CD4-positive, CD25-positive, alpha-beta regulatory T cell (primary cell): ENCODE data around the gene GPR171. TPM values are rescaled to one million over a fixed set of nuclear protein-coding genes. Genes with fewer than 3 reads are reported as not detected.
A peak's percentile ranks its signal among the peaks of the same experiment; 100 is the strongest.
"Not testable (repeated sequence)": the region's sequence is repeated elsewhere in the genome, so short reads cannot be mapped to it uniquely, and the experiment has no call there.

Source experiments
- ATAC-seq, 2 donors: fragments of 150-1000 bp; cut with Tn5 transposase; one replicate each; pipeline ENCODE4 v1.10.0; 2021; ENCODE audit warnings: low read depth in 2 of 2, moderate number of reproducible peaks in 2 of 2, moderate library complexity in 1 of 2
- DNase-seq, 3 donors: peaks; one replicate each; pipeline versions ENCODE4 v3.0.0 to v3.0.0-alpha.2; 2012 to 2022; ENCODE audit warnings: mixed read lengths in 1 of 3
- H3K27ac ChIP-seq: one replicate; pipeline ENCODE4 v1.7.0; 2013; ENCODE audit warnings: mild to moderate bottlenecking, low read length; ENCODE audit not compliant: insufficient read depth, poor library complexity, severe bottlenecking
- H3K27me3 ChIP-seq: one replicate; pipeline ENCODE4 v1.7.0; 2013; ENCODE audit warnings: low read length; ENCODE audit not compliant: control insufficient read depth, insufficient read depth
- H3K36me3 ChIP-seq: one replicate; pipeline ENCODE4 v1.7.0; 2013; ENCODE audit warnings: mild to moderate bottlenecking, low read length, moderate library complexity; ENCODE audit not compliant: control insufficient read depth, insufficient read depth
- H3K4me1 ChIP-seq: 2 replicates; pipeline ENCODE4 v1.7.0; 2013; ENCODE audit warnings: mild to moderate bottlenecking, low read length; ENCODE audit not compliant: insufficient read depth, control insufficient read depth, poor library complexity, severe bottlenecking
- H3K4me3 ChIP-seq: one replicate; pipeline ENCODE4 v1.7.0; 2013; ENCODE audit warnings: low read depth, mild to moderate bottlenecking, low read length, moderate library complexity
- H3K9me3 ChIP-seq, 2 experiments: 1 replicate in 1 of 2; 2 replicates in 1 of 2; pipeline ENCODE4 v1.7.0; 2013; ENCODE audit warnings: low read length in 2 of 2, mild to moderate bottlenecking in 1 of 2, moderate library complexity in 1 of 2; ENCODE audit not compliant: control insufficient read depth in 2 of 2
- H3K27ac Mint-ChIP-seq, 3 donors: one replicate each; pipeline ENCODE4 v1.8.0; 2020 to 2022; ENCODE audit warnings: mild to moderate bottlenecking in 3 of 3, mixed read lengths in 3 of 3, moderate library complexity in 2 of 3
- H3K27me3 Mint-ChIP-seq: one replicate; pipeline ENCODE4 v1.8.0; 2022; ENCODE audit warnings: mild to moderate bottlenecking, mixed read lengths
- H3K36me3 Mint-ChIP-seq: one replicate; pipeline ENCODE4 v1.8.0; 2020; ENCODE audit warnings: mixed read lengths
- H3K4me1 Mint-ChIP-seq, 4 donors: one replicate each; pipeline ENCODE4 v1.8.0; 2020 to 2022; ENCODE audit warnings: mixed read lengths in 4 of 4, mild to moderate bottlenecking in 1 of 4
- H3K4me3 Mint-ChIP-seq, 4 donors: one replicate each; pipeline ENCODE4 v1.8.0; 2020 to 2022; ENCODE audit warnings: mild to moderate bottlenecking in 4 of 4, mixed read lengths in 4 of 4, moderate library complexity in 3 of 4
- H3K9me3 Mint-ChIP-seq, 7 donors: one replicate each; pipeline ENCODE4 v1.8.0; 2020 to 2022; ENCODE audit warnings: mixed read lengths in 7 of 7, mild to moderate bottlenecking in 3 of 7, moderate library complexity in 2 of 7
- polyA plus RNA-seq, 4 donors: library from polyadenylated mRNA; unstranded; fragments of 300-500 nt; fragmentation: Illumina TruSeq; gene quantifications; one replicate each; pipeline ENCODE4 v1.2.3, GENCODE V29; 2021
- total RNA-seq: library from RNA; stranded (reverse); gene quantifications from one replicate; pipeline ENCODE4 v1.2.3, GENCODE V29; 2022

Gene GPR171
- total RNA-seq (26.8 TPM), polyA plus RNA-seq (100 to 1,000 TPM in 1 of 4 donors, 10 to 100 TPM in 3; 71.5 to 118 (median 97.6) TPM)

GRCh38 chr3:151203051-151203420, at the start of gene GPR171:
TSS of gene GPR171 (minus strand) at chr3:151203216. CDS start at chr3:151199386, 3,830 bp downstream.
- Mint-ChIP-seq H3K4me3 (peak within 1 kb of the TSS; percentile 63 to 94 (median 80)), H3K4me1 (peaks cover 6 to 72% (median 37%) of the 10 kb centered on the region in 4 donors), H3K27me3 (peaks cover 8% of the 10 kb centered on the region), H3K9me3 (peaks cover 0 to 1% (median 0%) of the 10 kb centered on the region in 7 donors), H3K36me3 (no peaks in the 10 kb centered on the region), H3K27ac (peak within 1 kb of the TSS; percentile 54 to 91 (median 73))
- H3K27me3 ChIP-seq: no peaks in the 10 kb centered on the region
- peaks cover 60% of the 10 kb centered on the region for H3K4me1 ChIP-seq
- DNase-seq (peak; percentile 34 to 88 (median 76)), ATAC-seq (peak; percentile 78 to 81)
- H3K36me3 ChIP-seq: peaks cover 4% of the 10 kb centered on the region
- H3K4me3 ChIP-seq: peak within 1 kb of the TSS; percentile 79
- H3K9me3 ChIP-seq: no peaks in the 10 kb centered on the region
- H3K27ac ChIP-seq: peak within 1 kb of the TSS; percentile 72

- H3K9me3 Mint-ChIP-seq: peaks cover 0 to 4% (median 0%) of the 10 kb centered on the region in 7 donors
- no peak for ATAC-seq
Measured at GRCh38 chr3:151248772-151249337, 45.8 kb upstream of the GPR171 start.

GRCh38 chr3:151242006-151242405, 39.0 kb upstream of the GPR171 start:
- not testable (repeated sequence) for H3K9me3 ChIP-seq, H3K36me3 ChIP-seq, H3K4me3 Mint-ChIP-seq, H3K4me1 Mint-ChIP-seq, H3K27ac Mint-ChIP-seq, H3K36me3 Mint-ChIP-seq, ATAC-seq, H3K4me1 ChIP-seq, H3K4me3 ChIP-seq, H3K9me3 Mint-ChIP-seq, H3K27ac ChIP-seq, H3K27me3 Mint-ChIP-seq, DNase-seq, H3K27me3 ChIP-seq

More at GRCh38 chr3:151248772-151249337, 45.8 kb upstream of the GPR171 start:
- Histone ChIP-seq H3K4me3 (no peak overlapping the region), H3K9me3 (no peaks in the 10 kb centered on the region), H3K27me3 (peaks cover 6% of the 10 kb centered on the region), H3K27ac (no peak overlapping the region), H3K36me3 (no peaks in the 10 kb centered on the region), H3K4me1 (no peaks in the 10 kb centered on the region)
- Mint-ChIP-seq H3K4me1 (no peaks in the 10 kb centered on the region), H3K27ac (no peak overlapping the region), H3K36me3 (no peaks in the 10 kb centered on the region), H3K4me3 (no peak overlapping the region), H3K27me3 (peaks cover 29% of the 10 kb centered on the region)
- no peak for DNase-seq

- Histone ChIP-seq H3K4me1 (no peaks in the 10 kb centered on the region), H3K4me3 (no peak overlapping the region), H3K27me3 (no peaks in the 10 kb centered on the region), H3K36me3 (no peaks in the 10 kb centered on the region), H3K9me3 (no peaks in the 10 kb centered on the region), H3K27ac (no peak overlapping the region)
- Mint-ChIP-seq H3K4me1 (peaks cover 0 to 5% (median under 1%) of the 10 kb centered on the region in 4 donors), H3K27me3 (peaks cover 4% of the 10 kb centered on the region), H3K27ac (no peak overlapping the region), H3K9me3 (peaks cover 0 to 1% (median 0%) of the 10 kb centered on the region in 7 donors), H3K36me3 (no peaks in the 10 kb centered on the region), H3K4me3 (no peak overlapping the region)
- DNase-seq (no peak), ATAC-seq (no peak)
Measured at GRCh38 chr3:151236736-151237135, 33.7 kb upstream of the GPR171 start.

- no peaks in the 10 kb centered on the region for H3K36me3 ChIP-seq
- peaks cover 4% of the 10 kb centered on the region for H3K27me3 Mint-ChIP-seq
- H3K4me3 ChIP-seq: no peak overlapping the region
- H3K4me1 Mint-ChIP-seq: peaks cover 0 to 5% (median under 1%) of the 10 kb centered on the region in 4 donors
- H3K27ac Mint-ChIP-seq: no peak overlapping the region
- no peak for DNase-seq
- H3K9me3 Mint-ChIP-seq: peaks cover 0 to 1% (median 0%) of the 10 kb centered on the region in 7 donors
- H3K27ac ChIP-seq: no peak overlapping the region
- H3K36me3 Mint-ChIP-seq: no peaks in the 10 kb centered on the region
- ATAC-seq: no peak
- no peaks in the 10 kb centered on the region for H3K9me3 ChIP-seq
- H3K27me3 ChIP-seq: no peaks in the 10 kb centered on the region
- no peaks in the 10 kb centered on the region for H3K4me1 ChIP-seq
- no peak overlapping the region for H3K4me3 Mint-ChIP-seq
Measured at GRCh38 chr3:151236316-151236715, 33.3 kb upstream of the GPR171 start.

GRCh38 chr3:151234825-151235224, 31.8 kb upstream of the GPR171 start:
- no peak for DNase-seq

GRCh38 chr3:151232991-151233390, 30.0 kb upstream of the GPR171 start:
- H3K9me3 ChIP-seq: no peaks in the 10 kb centered on the region
- H3K4me1 Mint-ChIP-seq: peaks cover 0 to 13% (median 12%) of the 10 kb centered on the region in 4 donors
- no peak overlapping the region for H3K4me3 ChIP-seq
- no peaks in the 10 kb centered on the region for H3K36me3 ChIP-seq
- H3K4me3 Mint-ChIP-seq: no peak overlapping the region
- H3K9me3 Mint-ChIP-seq: peaks cover 0 to 1% (median 0%) of the 10 kb centered on the region in 7 donors
- no peaks in the 10 kb centered on the region for H3K36me3 Mint-ChIP-seq
- no peaks in the 10 kb centered on the region for H3K27me3 ChIP-seq
- H3K27me3 Mint-ChIP-seq: peaks cover 8% of the 10 kb centered on the region
- H3K27ac Mint-ChIP-seq: no peak overlapping the region
- no peak for DNase-seq
- H3K27ac ChIP-seq: no peak overlapping the region
- no peaks in the 10 kb centered on the region for H3K4me1 ChIP-seq
- peak in 1 of 2 donors; percentile 28 for ATAC-seq

More at GRCh38 chr3:151234825-151235224, 31.8 kb upstream of the GPR171 start:
- no peaks in the 10 kb centered on the region for H3K9me3 ChIP-seq
- H3K27ac Mint-ChIP-seq: no peak overlapping the region
- peaks cover 0 to 1% (median 0%) of the 10 kb centered on the region in 7 donors for H3K9me3 Mint-ChIP-seq
- H3K4me1 ChIP-seq: no peaks in the 10 kb centered on the region
- H3K4me3 ChIP-seq: no peak overlapping the region
- peaks cover 11% of the 10 kb centered on the region for H3K27me3 Mint-ChIP-seq
- H3K27me3 ChIP-seq: no peaks in the 10 kb centered on the region
- H3K4me3 Mint-ChIP-seq: no peak overlapping the region
- H3K27ac ChIP-seq: no peak overlapping the region
- H3K36me3 ChIP-seq: no peaks in the 10 kb centered on the region
- H3K36me3 Mint-ChIP-seq: no peaks in the 10 kb centered on the region
- peaks cover 0 to 9% (median 7%) of the 10 kb centered on the region in 4 donors for H3K4me1 Mint-ChIP-seq
- no peak for ATAC-seq

GRCh38 chr3:151232403-151232802, 29.4 kb upstream of the GPR171 start:
- not testable (repeated sequence) for ATAC-seq, H3K9me3 ChIP-seq, H3K27ac ChIP-seq, H3K27me3 Mint-ChIP-seq, H3K4me1 ChIP-seq, H3K9me3 Mint-ChIP-seq, DNase-seq, H3K27me3 ChIP-seq, H3K36me3 Mint-ChIP-seq, H3K36me3 ChIP-seq, H3K4me3 ChIP-seq, H3K27ac Mint-ChIP-seq, H3K4me3 Mint-ChIP-seq
- peaks cover 6 to 18% (median 18%) of the 10 kb centered on the region in 4 donors for H3K4me1 Mint-ChIP-seq
